Measurements from ENCODE around the gene CCL19. TPM values are rescaled to one million over a fixed set of nuclear protein-coding genes. Genes with fewer than 3 reads are reported as not detected.

CCL19 gene
- total RNA-seq, 2 donors from 2014 or later = not detected

GRCh38 chr9:34651876-34652601 is 39.0 kb downstream of the CCL19 start, which contains the start of gene IL11RA:
Gene IL11RA, plus strand, starts transcription at chr9:34652185. Its CDS starts 3,033 bp downstream, at chr9:34655218.
- DNase-seq = peak; percentile 63 to 70
- peak within 1 kb of the TSS; percentile 33 to 55 for H3K4me3 Mint-ChIP-seq

GRCh38 chr9:34651321-34651720 is 39.8 kb downstream of the CCL19 start:
- DNase-seq = no peak
- peaks cover 3 to 7% of the 10 kb centered on the region in 2 donors for H3K36me3 Mint-ChIP-seq (ENCODE audit: insufficient read depth in 2 of 2)
- H3K27ac Mint-ChIP-seq = no peak overlapping the region
- no peak for ATAC-seq (replicated peaks in 1 of 2)
- H3K4me1 Mint-ChIP-seq (ENCODE audit: low read depth) = peaks cover 33% of the 10 kb centered on the region
- H3K27me3 Mint-ChIP-seq (ENCODE audit: low read depth) = no peaks in the 10 kb centered on the region
- no peak overlapping the region for H3K4me3 Mint-ChIP-seq
- no peaks in the 10 kb centered on the region for H3K9me3 Mint-ChIP-seq

More at GRCh38 chr9:34651876-34652601, 39.0 kb downstream of the CCL19 start, which contains the start of gene IL11RA:
- H3K9me3 Mint-ChIP-seq = no peaks in the 10 kb centered on the region
- no peaks in the 10 kb centered on the region for H3K27me3 Mint-ChIP-seq (ENCODE audit: low read depth)
- peak within 1 kb of the TSS; percentile 3 for H3K27ac Mint-ChIP-seq
- ATAC-seq (replicated peaks in 1 of 2) = peak; percentile 88 to 91
- H3K36me3 Mint-ChIP-seq (ENCODE audit: insufficient read depth in 2 of 2) = peaks cover 3 to 7% of the 10 kb centered on the region in 2 donors
- H3K4me1 Mint-ChIP-seq (ENCODE audit: low read depth) = peaks cover 32% of the 10 kb centered on the region

DNA sequence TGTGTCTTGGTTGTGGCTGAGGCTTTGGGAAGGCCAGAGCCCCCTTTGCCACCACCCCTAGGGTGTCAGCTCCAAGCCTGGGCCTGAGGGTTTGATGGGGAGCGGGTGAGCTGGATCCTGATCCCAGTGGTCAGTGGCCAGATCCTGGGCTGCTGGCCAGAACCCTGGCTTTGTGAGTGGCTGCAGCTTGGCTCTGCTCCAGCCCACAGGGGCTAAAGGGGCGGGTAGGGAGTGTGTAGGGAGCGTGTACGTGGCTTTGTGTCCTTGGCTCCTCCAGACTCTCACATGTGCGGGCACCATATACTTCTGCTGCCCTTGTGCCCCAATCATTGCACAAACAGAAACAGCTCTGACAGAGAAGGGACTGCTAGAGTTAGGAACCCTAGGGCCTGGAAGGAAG is 40.3 kb downstream of the CCL19 start:
- ATAC-seq (replicated peaks in 1 of 2) = no peak
- peaks cover 38% of the 10 kb centered on the region for H3K4me1 Mint-ChIP-seq (ENCODE audit: low read depth)

GRCh38 chr9:34648673-34649072 is 42.4 kb downstream of the CCL19 start:
- Mint-ChIP-seq H3K4me3 (peak overlapping the region; percentile 7 to 92), H3K4me1 (ENCODE audit: low read depth) (peaks cover 39% of the 10 kb centered on the region)

More for the DNA sequence above, 40.3 kb downstream of the CCL19 start:
- no peak overlapping the region for H3K4me3 Mint-ChIP-seq
- no peak overlapping the region for H3K27ac Mint-ChIP-seq
- H3K36me3 Mint-ChIP-seq (ENCODE audit: insufficient read depth in 2 of 2) = peaks cover 3 to 7% of the 10 kb centered on the region in 2 donors
- no peaks in the 10 kb centered on the region for H3K27me3 Mint-ChIP-seq (ENCODE audit: low read depth)
- no peak for DNase-seq
- H3K9me3 Mint-ChIP-seq = no peaks in the 10 kb centered on the region

DNA sequence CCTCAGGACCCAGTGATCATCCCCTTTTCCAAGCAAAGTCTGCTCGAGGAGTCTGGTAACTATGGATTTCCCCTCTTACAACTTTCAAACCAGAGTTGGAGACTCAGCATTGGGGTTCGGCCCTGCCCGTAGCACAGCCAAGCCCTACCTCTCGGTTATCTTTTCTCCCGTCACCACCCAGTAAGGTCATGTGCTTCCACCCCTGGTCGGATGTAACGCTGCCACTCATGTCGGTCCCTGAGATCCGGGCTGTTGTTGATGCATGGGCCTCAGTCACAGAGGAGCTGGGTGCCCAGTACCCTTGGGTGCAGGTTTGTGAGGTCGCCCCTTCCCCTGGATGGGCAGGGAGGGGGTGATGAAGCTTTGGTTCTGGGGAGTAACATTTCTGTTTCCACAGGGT is 43.4 kb downstream of the CCL19 start:
- no peaks in the 10 kb centered on the region for H3K9me3 Mint-ChIP-seq
- peak in 1 of 2 donors; percentile 9 for DNase-seq
- peak overlapping the region; percentile 77 for H3K27ac Mint-ChIP-seq
- H3K27me3 Mint-ChIP-seq (ENCODE audit: low read depth) = no peaks in the 10 kb centered on the region
- H3K4me1 Mint-ChIP-seq (ENCODE audit: low read depth) = peaks cover 31% of the 10 kb centered on the region
- no peak for ATAC-seq (replicated peaks in 1 of 2)
- peak overlapping the region; percentile 92 to 93 for H3K4me3 Mint-ChIP-seq
- peaks cover 3 to 7% of the 10 kb centered on the region in 2 donors for H3K36me3 Mint-ChIP-seq (ENCODE audit: insufficient read depth in 2 of 2)

More at GRCh38 chr9:34648673-34649072, 42.4 kb downstream of the CCL19 start:
- peaks cover 3 to 7% of the 10 kb centered on the region in 2 donors for H3K36me3 Mint-ChIP-seq (ENCODE audit: insufficient read depth in 2 of 2)
- DNase-seq (no peak), ATAC-seq (replicated peaks in 1 of 2) (no peak)
- H3K27me3 Mint-ChIP-seq (ENCODE audit: low read depth) = no peaks in the 10 kb centered on the region
- peak overlapping the region; percentile 11 for H3K27ac Mint-ChIP-seq
- H3K9me3 Mint-ChIP-seq = no peaks in the 10 kb centered on the region

- H3K4me1 Mint-ChIP-seq (ENCODE audit: low read depth) = peaks cover 25% of the 10 kb centered on the region
- H3K36me3 Mint-ChIP-seq (ENCODE audit: insufficient read depth in 2 of 2) = peaks cover 3 to 7% of the 10 kb centered on the region in 2 donors
- no peaks in the 10 kb centered on the region for H3K9me3 Mint-ChIP-seq
- peak overlapping the region; percentile 92 to 93 for H3K4me3 Mint-ChIP-seq
- ATAC-seq (replicated peaks in 1 of 2) (no peak), DNase-seq (no peak)
- H3K27me3 Mint-ChIP-seq (ENCODE audit: low read depth) = no peaks in the 10 kb centered on the region
- H3K27ac Mint-ChIP-seq = peak overlapping the region; percentile 77
Observed at GRCh38 chr9:34647084-34647403, 44.0 kb downstream of the CCL19 start.

- ATAC-seq (replicated peaks in 1 of 2) = peak; percentile 85 to 87
- Mint-ChIP-seq H3K4me1 (ENCODE audit: low read depth) (peaks cover 22% of the 10 kb centered on the region), H3K27me3 (ENCODE audit: low read depth) (no peaks in the 10 kb centered on the region), H3K36me3 (ENCODE audit: insufficient read depth in 2 of 2) (peaks cover 3 to 7% of the 10 kb centered on the region in 2 donors), H3K27ac (peak within 1 kb of the TSS; percentile 77), H3K9me3 (no peaks in the 10 kb centered on the region), H3K4me3 (peak within 1 kb of the TSS; percentile 92 to 93)
- DNase-seq = peak; percentile 98
Observed at GRCh38 chr9:34646211-34647083, 44.6 kb downstream of the CCL19 start, which contains the start of gene GALT. Gene GALT, plus strand, starts transcription at chr9:34646675. Its CDS starts 30 bp downstream, at chr9:34646705.

DNA sequence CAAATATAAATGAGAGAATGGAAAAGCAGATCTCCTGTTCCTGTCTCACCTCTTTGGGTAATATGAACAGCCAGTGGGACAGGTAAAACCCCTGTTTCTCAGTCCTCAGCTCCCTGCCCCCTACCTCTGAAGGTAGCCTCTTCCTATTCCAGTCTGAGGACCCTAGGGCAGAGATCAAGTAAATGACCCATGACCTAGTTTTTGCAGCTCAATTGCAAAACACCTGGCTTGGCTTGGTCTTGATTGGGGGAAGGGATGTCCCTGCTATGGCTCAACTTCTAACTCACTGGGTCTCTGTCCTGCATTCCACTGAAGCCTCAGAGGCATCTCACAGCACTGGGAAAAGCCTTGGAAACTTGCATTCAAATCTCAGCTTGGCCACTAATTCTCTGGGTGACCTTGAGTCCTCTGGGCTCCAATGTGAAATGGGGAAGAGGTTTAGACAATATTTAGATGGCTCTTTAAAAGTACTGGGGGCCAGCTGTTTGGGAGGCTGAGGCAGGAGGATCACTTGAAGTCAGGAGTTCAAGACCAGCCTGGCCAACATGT is 46.2 kb downstream of the CCL19 start:
- no peak for DNase-seq
- Mint-ChIP-seq H3K9me3 (no peaks in the 10 kb centered on the region), H3K4me3 (no peak overlapping the region), H3K36me3 (ENCODE audit: insufficient read depth in 2 of 2) (peaks cover 3 to 7% of the 10 kb centered on the region in 2 donors), H3K27ac (no peak overlapping the region), H3K27me3 (ENCODE audit: low read depth) (no peaks in the 10 kb centered on the region), H3K4me1 (ENCODE audit: low read depth) (peaks cover 24% of the 10 kb centered on the region)
- no peak for ATAC-seq (replicated peaks in 1 of 2)

DNA sequence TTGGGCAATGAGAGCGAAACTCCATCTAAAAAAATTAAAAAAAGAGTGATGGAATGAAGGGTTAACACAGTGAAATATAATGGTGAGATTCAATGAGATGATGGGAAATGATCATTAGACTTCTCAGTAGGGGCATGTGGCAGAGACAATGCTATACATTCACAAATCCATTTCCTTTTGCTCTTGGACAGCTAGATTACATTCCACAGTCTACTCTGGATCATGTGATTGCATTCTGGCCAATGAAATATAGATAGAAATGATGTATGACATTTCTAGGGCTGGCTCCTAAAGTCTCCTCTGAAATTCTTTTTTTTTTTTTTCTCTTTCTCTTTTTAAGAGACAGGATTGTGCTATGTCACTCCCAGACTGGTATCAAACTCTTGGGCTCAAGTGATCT is 48.4 kb downstream of the CCL19 start:
- H3K9me3 Mint-ChIP-seq = no peaks in the 10 kb centered on the region
- H3K4me1 Mint-ChIP-seq (ENCODE audit: low read depth) = peaks cover 29% of the 10 kb centered on the region
- no peak for ATAC-seq (replicated peaks in 1 of 2)
- H3K36me3 Mint-ChIP-seq (ENCODE audit: insufficient read depth in 2 of 2) = peaks cover 0 to 1% of the 10 kb centered on the region in 2 donors
- no peak overlapping the region for H3K27ac Mint-ChIP-seq
- DNase-seq = no peak
- H3K27me3 Mint-ChIP-seq (ENCODE audit: low read depth) = no peaks in the 10 kb centered on the region
- no peak overlapping the region for H3K4me3 Mint-ChIP-seq

Other genes with a start within 250 kb of the CCL19 start
- gene FAM219A, start 232.7 kb downstream of the CCL19 start, total RNA-seq = 10 to 100 TPM; 15.2 to 18.1 TPM
- gene DNAI1, start 232.5 kb downstream of the CCL19 start, total RNA-seq = under 1 TPM in 1 of 2 donors, not detected in 1; 0.23 TPM
- under 1 TPM in 1 of 2 donors, not detected in 1; 0.23 TPM for gene ENHO, start 168.3 kb downstream of the CCL19 start, total RNA-seq
- not detected for gene CNTFR, start 101.6 kb downstream of the CCL19 start, total RNA-seq
- gene RPP25L, start 79.2 kb downstream of the CCL19 start, total RNA-seq = 10 to 100 TPM; 25.0 to 31.8 TPM
- 10 to 100 TPM; 75.6 to 79.2 TPM for gene DCTN3, start 70.8 kb downstream of the CCL19 start, total RNA-seq
- under 1 TPM; 0.16 to 0.29 TPM for gene ARID3C, start 62.2 kb downstream of the CCL19 start, total RNA-seq
- gene SIGMAR1, start 53.5 kb downstream of the CCL19 start, total RNA-seq = 10 to 100 TPM; 44.2 to 61.0 TPM
- 10 to 100 TPM; 61.6 to 67.2 TPM for gene GALT, start 44.6 kb downstream of the CCL19 start, total RNA-seq
- 10 to 100 TPM; 55.2 to 55.8 TPM for gene IL11RA, start 39.1 kb downstream of the CCL19 start, total RNA-seq
- gene CCL27, start 28.6 kb downstream of the CCL19 start, total RNA-seq = 1 to 10 TPM; 1.4 to 3.7 TPM
- not detected for gene CCL21, start 18.9 kb upstream of the CCL19 start, total RNA-seq

Data from activated T-cell treated with anti-CD3 and anti-CD28 coated beads, Interleukin-2, amount 50 U/mL, for 72 hours (primary cell).